WI38 (cell line): ENCODE data around the gene THSD4.
"Not testable (repeated sequence)": the region's sequence is repeated elsewhere in the genome, so short reads cannot be mapped to it uniquely, and the experiment has no call there.

Experiments
- H3K4me3 ChIP-seq: 2 replicates; pipeline ENCODE4 v1.5.1; 2011; ENCODE audit warnings: low read depth, mild to moderate bottlenecking, control low read depth, low read length
- CTCF ChIP-seq: IDR thresholded peaks from 2 replicates; pipeline ENCODE4 v1.5.1; 2012; ENCODE audit warnings: low read depth, mild to moderate bottlenecking, control low read depth, low read length

Gene THSD4

GRCh38 chr15:71259866-71260265 is 144.6 kb downstream of the THSD4 start:
- no peak for TF ChIP-seq CTCF
- H3K4me3 ChIP-seq = no peak overlapping the region

- no peak overlapping the region for H3K4me3 ChIP-seq
- no peak for TF ChIP-seq CTCF
Measured at GRCh38 chr15:71261418-71261817, 146.1 kb downstream of the THSD4 start.

GRCh38 chr15:71261909-71262308 is 146.6 kb downstream of the THSD4 start:
- TF ChIP-seq CTCF = no peak
- H3K4me3 ChIP-seq = no peak overlapping the region

- no peak overlapping the region for H3K4me3 ChIP-seq
- TF ChIP-seq CTCF = no peak
Measured at GRCh38 chr15:71262599-71262998, 147.3 kb downstream of the THSD4 start.

- H3K4me3 ChIP-seq = not testable (repeated sequence)
Measured at GRCh38 chr15:71265606-71266005, 150.3 kb downstream of the THSD4 start.

- no peak overlapping the region for H3K4me3 ChIP-seq
- no peak for TF ChIP-seq CTCF
Measured at GRCh38 chr15:71271327-71271726, 156.1 kb downstream of the THSD4 start.

GRCh38 chr15:71272932-71273331 is 157.7 kb downstream of the THSD4 start:
- no peak for TF ChIP-seq CTCF
- no peak overlapping the region for H3K4me3 ChIP-seq

GRCh38 chr15:71273731-71274447 is 158.6 kb downstream of the THSD4 start:
- H3K4me3 ChIP-seq = no peak overlapping the region
- no peak for TF ChIP-seq CTCF
